CD4-positive, alpha-beta memory T cell (primary cell): Measurements from ENCODE around the gene LEMD1. TPM values are rescaled to one million over a fixed set of nuclear protein-coding genes. Genes with fewer than 3 reads are reported as not detected.
A peak's percentile ranks its signal among the peaks of the same experiment; 100 is the strongest.

ENCODE experiments used
- CTCF ChIA-PET: fragments of 350-600 bp; sonication (Branson Sonifier 250); formaldehyde crosslinking; loops from one replicate; lab custom pipeline; 2021; ENCODE audit warnings: inconsistent platforms; ENCODE audit not compliant: partially characterized antibody; lab: Charles Lee
- POLR2A ChIA-PET: fragments of 350-600 bp; sonication (Branson Sonifier 250); formaldehyde crosslinking; loops from one replicate; lab custom pipeline; 2021; ENCODE audit not compliant: partially characterized antibody; lab: Charles Lee
- DNase-seq, 5 donors: peaks; one replicate each; pipeline versions ENCODE4 v3.0.0 to v3.0.0-alpha.2; 2020 to 2022; ENCODE audit warnings: mixed read lengths in 1 of 5
- H3K27ac ChIP-seq: one replicate; pipeline ENCODE4 v1.7.0; 2013; ENCODE audit warnings: low read depth, low read length
- H3K27me3 ChIP-seq: 2 replicates; pipeline ENCODE4 v1.7.0; 2013; ENCODE audit warnings: mild to moderate bottlenecking, low read length, moderate library complexity; ENCODE audit not compliant: insufficient read depth
- H3K36me3 ChIP-seq: 2 replicates; pipeline ENCODE4 v1.7.0; 2013; ENCODE audit warnings: mild to moderate bottlenecking, low read length, moderate library complexity; ENCODE audit not compliant: insufficient read depth
- H3K4me1 ChIP-seq: 2 replicates; pipeline ENCODE4 v1.7.0; 2013; ENCODE audit warnings: mild to moderate bottlenecking, low read length, moderate library complexity; ENCODE audit not compliant: insufficient read depth
- H3K4me3 ChIP-seq, 2 donors: one replicate each; pipeline ENCODE4 v1.7.0; 2013; ENCODE audit warnings: low read length in 2 of 2, mild to moderate bottlenecking in 1 of 2
- H3K9me3 ChIP-seq, 2 donors: one replicate each; pipeline ENCODE4 v1.7.0; 2013; ENCODE audit warnings: low read length in 2 of 2, control low read depth in 1 of 2; ENCODE audit not compliant: control insufficient read depth in 1 of 2
- H3K27ac Mint-ChIP-seq, 7 donors: one replicate each; pipeline ENCODE4 v1.8.0; 2020 to 2021; ENCODE audit warnings: mixed read lengths in 7 of 7, mild to moderate bottlenecking in 6 of 7, inconsistent platforms in 3 of 7, moderate library complexity in 3 of 7
- H3K27me3 Mint-ChIP-seq, 2 donors: one replicate each; pipeline ENCODE4 v1.8.0; 2020 to 2021; ENCODE audit warnings: mixed read lengths in 2 of 2
- H3K36me3 Mint-ChIP-seq, 2 donors: one replicate each; pipeline ENCODE4 v1.8.0; 2020 to 2021; ENCODE audit warnings: mixed read lengths in 2 of 2, inconsistent platforms in 1 of 2, mild to moderate bottlenecking in 1 of 2
- H3K4me1 Mint-ChIP-seq, 4 donors: one replicate each; pipeline ENCODE4 v1.8.0; 2020 to 2021; ENCODE audit warnings: mixed read lengths in 4 of 4, mild to moderate bottlenecking in 1 of 4
- H3K4me3 Mint-ChIP-seq, 8 donors: one replicate each; pipeline ENCODE4 v1.8.0; 2020 to 2021; ENCODE audit warnings: mixed read lengths in 8 of 8, mild to moderate bottlenecking in 7 of 8, moderate library complexity in 6 of 8, inconsistent platforms in 3 of 8
- H3K9me3 Mint-ChIP-seq, 8 donors: one replicate each; pipeline ENCODE4 v1.8.0; 2020 to 2021; ENCODE audit warnings: mixed read lengths in 8 of 8, mild to moderate bottlenecking in 5 of 8, inconsistent platforms in 3 of 8, moderate library complexity in 1 of 8
- intact Hi-C: fragments of 100-400 bp; cut with micrococcal nuclease; formaldehyde crosslinking; loops from one replicate; pipeline ENCODE4 v1.15.1; 2023
- polyA plus RNA-seq, 2 donors: library from polyadenylated mRNA; unstranded; fragments of 300-500 nt; fragmentation: Illumina TruSeq; gene quantifications; one replicate each; pipeline ENCODE4 v1.2.3, GENCODE V29; 2021
- total RNA-seq, 2 experiments: library from RNA; stranded (reverse); gene quantifications; one replicate each; pipeline ENCODE4 v1.2.3, GENCODE V29; 2021

The LEMD1 gene
- total and polyA plus RNA-seq, 4 experiments from 2014 or later: 1.3 TPM; not detected in 3

DNA sequence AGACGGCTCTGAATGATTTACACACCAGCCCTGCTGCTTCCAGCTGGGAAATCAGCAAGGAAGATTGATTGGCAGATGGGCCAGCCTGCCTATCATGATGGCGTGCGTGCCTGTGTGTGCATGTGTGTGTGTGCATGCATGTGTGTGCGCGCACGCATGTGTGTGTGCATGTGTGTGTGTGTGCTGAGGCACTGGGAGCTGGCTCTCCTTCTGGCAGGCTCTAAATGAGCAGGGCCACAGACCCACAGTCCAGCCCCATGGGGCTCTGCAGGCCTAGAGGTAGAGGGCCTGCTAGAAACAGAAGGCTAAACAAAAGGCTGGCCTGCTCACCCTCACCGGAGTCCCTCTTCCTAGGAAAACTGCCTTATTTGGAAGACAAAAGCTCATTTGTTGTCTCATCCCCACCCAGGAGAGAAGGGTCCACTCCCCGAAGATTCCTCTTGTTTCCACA lies 71.1 kb downstream of the LEMD1 start:
- intact Hi-C loops: no loop called here
- Histone ChIP-seq H3K27ac (no peak overlapping the region), H3K36me3 (no peaks in the 10 kb centered on the region), H3K9me3 (no peaks in the 10 kb centered on the region), H3K4me1 (no peaks in the 10 kb centered on the region), H3K27me3 (no peaks in the 10 kb centered on the region), H3K4me3 (no peak overlapping the region)
- CTCF ChIA-PET: interaction anchor here (0.7 to 4.9 kb wide), 10 partner anchors 8 to 307 kb away, joined by 3 to 96 read pairs (median 3); no protein-coding TSS in a partner anchor
- Mint-ChIP-seq H3K4me1 (no peaks in the 10 kb centered on the region), H3K27ac (no peak overlapping the region), H3K36me3 (no peaks in the 10 kb centered on the region), H3K9me3 (no peaks in the 10 kb centered on the region), H3K27me3 (peaks cover 7 to 28% of the 10 kb centered on the region in 2 donors), H3K4me3 (no peak overlapping the region)
- POLR2A ChIA-PET: no interaction called here
- DNase-seq: no peak

DNA sequence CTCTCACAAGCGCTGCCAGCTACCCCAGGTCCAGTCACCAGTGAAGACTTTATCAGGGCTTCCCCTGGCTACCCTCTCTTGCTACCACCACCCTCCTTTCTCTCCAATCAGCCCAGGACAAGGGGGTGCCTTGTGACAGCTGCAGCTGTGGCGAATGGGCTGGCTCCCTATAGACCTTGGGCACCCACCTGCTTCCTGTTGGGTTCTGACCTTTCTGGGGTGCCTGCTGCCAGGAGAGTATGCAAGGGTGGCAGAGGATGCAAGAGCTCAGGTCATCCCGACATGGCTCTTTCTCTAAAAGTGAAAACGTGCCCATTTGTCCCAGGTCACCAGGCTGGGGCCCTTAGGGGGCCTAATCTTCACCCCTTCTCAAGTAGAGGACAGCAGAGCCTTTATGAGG lies 71.7 kb downstream of the LEMD1 start:
- no peaks in the 10 kb centered on the region for H3K4me1 ChIP-seq
- no peaks in the 10 kb centered on the region for H3K36me3 ChIP-seq
- Mint-ChIP-seq H3K4me1 (no peaks in the 10 kb centered on the region), H3K36me3 (no peaks in the 10 kb centered on the region), H3K9me3 (no peaks in the 10 kb centered on the region), H3K27ac (no peak overlapping the region), H3K27me3 (peaks cover 10 to 34% of the 10 kb centered on the region in 2 donors), H3K4me3 (no peak overlapping the region)
- no peak overlapping the region for H3K27ac ChIP-seq
- no peak overlapping the region for H3K4me3 ChIP-seq
- H3K9me3 ChIP-seq: no peaks in the 10 kb centered on the region
- no peak for DNase-seq
- POLR2A ChIA-PET: no interaction called here
- CTCF ChIA-PET: interaction anchor here (0.7 to 4.9 kb wide), 7 partner anchors 11 to 308 kb away, joined by 3 to 96 read pairs (median 12); no protein-coding TSS in a partner anchor
- H3K27me3 ChIP-seq: peaks cover 3% of the 10 kb centered on the region
- intact Hi-C loops: no loop called here

DNA sequence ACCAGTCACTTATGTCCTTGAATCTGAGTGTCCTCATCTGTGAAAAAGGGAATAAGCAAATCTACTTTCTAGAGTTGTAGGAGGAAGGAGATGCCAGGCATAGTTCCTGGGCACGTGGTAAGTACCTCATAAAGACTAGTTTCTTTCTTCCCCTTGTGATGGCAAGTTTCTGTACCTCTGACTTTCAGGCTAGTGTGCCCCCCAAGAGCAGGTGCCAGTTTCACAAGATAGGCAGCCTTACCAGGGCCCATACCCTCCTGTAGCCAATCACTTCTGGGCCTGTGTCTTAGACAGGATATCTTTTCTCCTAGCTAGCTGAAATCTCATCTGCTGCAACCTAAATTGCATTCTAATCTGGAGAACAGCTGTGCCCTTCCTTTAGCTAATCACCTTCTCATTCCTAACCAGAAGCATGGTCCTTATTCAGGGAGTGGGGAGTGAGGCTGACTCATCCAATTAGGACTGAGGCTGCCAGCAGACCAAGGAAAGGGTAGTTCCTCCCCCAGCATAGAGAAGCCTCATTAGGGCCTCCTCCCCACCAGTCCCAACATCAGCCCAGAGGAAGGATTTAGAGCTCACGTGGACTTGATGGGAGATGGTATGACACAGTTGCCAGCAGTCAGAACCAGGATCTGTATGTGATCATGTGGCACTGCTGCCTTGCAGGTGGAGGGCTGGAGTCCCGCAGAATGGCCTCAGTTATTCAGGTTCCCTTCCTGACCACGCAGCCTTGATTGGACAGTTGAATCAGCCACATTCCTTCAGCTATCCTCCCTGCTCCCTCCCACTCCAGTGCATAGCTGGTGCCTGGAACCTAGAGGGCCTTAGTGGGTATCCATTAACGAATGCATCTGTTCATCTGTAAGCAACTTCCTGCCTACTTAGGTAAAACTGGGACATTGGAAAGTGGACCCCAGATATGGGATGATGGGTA lies 73.0 kb downstream of the LEMD1 start:
- peaks cover 7 to 9% (median 8%) of the 10 kb centered on the region in 4 donors for H3K4me1 Mint-ChIP-seq
- no peaks in the 10 kb centered on the region for H3K36me3 Mint-ChIP-seq
- no peaks in the 10 kb centered on the region for H3K9me3 Mint-ChIP-seq
- H3K4me3 Mint-ChIP-seq: no peak overlapping the region
- H3K4me1 ChIP-seq: peaks cover 7% of the 10 kb centered on the region
- no peak for DNase-seq
- H3K36me3 ChIP-seq: no peaks in the 10 kb centered on the region
- no peak overlapping the region for H3K27ac ChIP-seq
- ChIA-PET CTCF (interaction anchor here (0.8 to 3.8 kb wide), 5 partner anchors 13 to 181 kb away, joined by 3 to 24 read pairs (median 13); no protein-coding TSS in a partner anchor), POLR2A (no interaction called here)
- H3K4me3 ChIP-seq: no peak overlapping the region
- H3K27me3 ChIP-seq: peaks cover 14% of the 10 kb centered on the region
- H3K9me3 ChIP-seq: no peaks in the 10 kb centered on the region
- intact Hi-C loops: no loop called here
- H3K27me3 Mint-ChIP-seq: peaks cover 19 to 40% of the 10 kb centered on the region in 2 donors
- H3K27ac Mint-ChIP-seq: no peak overlapping the region

DNA sequence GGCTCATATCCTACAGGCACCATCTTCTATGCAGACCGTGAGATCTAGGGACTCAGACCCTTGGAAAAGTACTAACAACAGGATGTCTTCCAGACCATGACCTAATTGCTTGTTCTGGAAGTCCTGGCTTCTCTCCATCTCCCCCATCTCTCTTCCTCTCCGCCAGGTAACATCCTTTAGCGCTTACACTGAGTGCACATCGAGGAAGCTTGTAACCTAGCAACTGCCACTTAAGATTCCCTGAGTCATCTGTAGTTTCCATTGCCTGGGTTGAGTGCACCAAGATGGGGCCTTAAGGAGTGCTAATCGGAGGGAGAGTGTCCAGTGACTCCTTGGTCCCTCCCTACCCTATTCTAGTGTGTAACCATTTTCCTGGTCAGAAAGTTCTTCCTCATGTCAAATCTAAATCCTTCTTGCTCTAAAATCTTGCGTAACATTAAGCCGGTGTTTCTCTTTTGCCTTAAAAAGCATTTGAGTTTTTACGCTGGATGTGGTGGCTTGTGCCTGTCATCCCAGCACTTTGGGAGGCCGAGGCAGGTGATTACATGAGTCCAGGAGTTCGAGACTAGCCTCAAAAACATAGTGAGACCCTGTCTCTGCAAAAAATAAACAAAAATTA lies 74.8 kb downstream of the LEMD1 start:
- no peak overlapping the region for H3K4me3 Mint-ChIP-seq
- Histone ChIP-seq H3K27ac (no peak overlapping the region), H3K36me3 (no peaks in the 10 kb centered on the region), H3K4me1 (peaks cover 13% of the 10 kb centered on the region), H3K4me3 (no peak overlapping the region), H3K27me3 (peaks cover 14% of the 10 kb centered on the region), H3K9me3 (no peaks in the 10 kb centered on the region)
- no peaks in the 10 kb centered on the region for H3K36me3 Mint-ChIP-seq
- H3K4me1 Mint-ChIP-seq: peaks cover 8 to 16% (median 11%) of the 10 kb centered on the region in 4 donors
- intact Hi-C loops: no loop called here
- no peaks in the 10 kb centered on the region for H3K9me3 Mint-ChIP-seq
- ChIA-PET CTCF (interaction anchor here (1.6 kb wide), 1 partner anchor 177 kb away, joined by 7 read pairs; no protein-coding TSS in a partner anchor), POLR2A (no interaction called here)
- peaks cover 26 to 44% of the 10 kb centered on the region in 2 donors for H3K27me3 Mint-ChIP-seq
- no peak for DNase-seq
- H3K27ac Mint-ChIP-seq: no peak overlapping the region

DNA sequence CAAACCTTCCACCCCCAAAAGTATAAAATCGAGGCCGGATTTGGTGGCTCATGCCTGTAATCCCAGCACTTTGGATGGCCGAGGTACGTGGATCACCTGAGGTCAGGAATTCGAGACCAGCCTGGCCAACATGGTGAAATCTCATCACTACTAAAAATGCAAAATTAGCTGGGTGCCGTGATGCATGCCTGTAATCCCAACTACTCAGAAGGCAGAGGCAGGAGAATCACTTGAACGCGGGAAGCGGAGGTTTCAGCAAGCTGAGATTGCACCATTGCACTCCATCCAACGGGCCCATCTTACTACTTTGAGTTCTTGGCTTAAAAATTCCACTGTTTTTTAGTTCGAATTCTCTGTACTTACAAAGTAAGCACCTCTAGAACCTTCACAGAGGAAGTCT lies 76.1 kb downstream of the LEMD1 start:
- Mint-ChIP-seq H3K4me3 (no peak overlapping the region), H3K36me3 (no peaks in the 10 kb centered on the region), H3K27me3 (peaks cover 26 to 47% of the 10 kb centered on the region in 2 donors), H3K27ac (no peak overlapping the region), H3K9me3 (no peaks in the 10 kb centered on the region), H3K4me1 (peaks cover 8 to 18% (median 11%) of the 10 kb centered on the region in 4 donors)
- Histone ChIP-seq H3K4me1 (peaks cover 13% of the 10 kb centered on the region), H3K27me3 (peaks cover 14% of the 10 kb centered on the region), H3K27ac (no peak overlapping the region), H3K4me3 (no peak overlapping the region), H3K9me3 (no peaks in the 10 kb centered on the region), H3K36me3 (no peaks in the 10 kb centered on the region)
- intact Hi-C loops: no loop called here
- DNase-seq: no peak
- ChIA-PET CTCF (interaction anchor here (0.6 to 1.6 kb wide), 3 partner anchors 8 to 178 kb away, joined by 3 to 7 read pairs (median 4); no protein-coding TSS in a partner anchor), POLR2A (no interaction called here)

DNA sequence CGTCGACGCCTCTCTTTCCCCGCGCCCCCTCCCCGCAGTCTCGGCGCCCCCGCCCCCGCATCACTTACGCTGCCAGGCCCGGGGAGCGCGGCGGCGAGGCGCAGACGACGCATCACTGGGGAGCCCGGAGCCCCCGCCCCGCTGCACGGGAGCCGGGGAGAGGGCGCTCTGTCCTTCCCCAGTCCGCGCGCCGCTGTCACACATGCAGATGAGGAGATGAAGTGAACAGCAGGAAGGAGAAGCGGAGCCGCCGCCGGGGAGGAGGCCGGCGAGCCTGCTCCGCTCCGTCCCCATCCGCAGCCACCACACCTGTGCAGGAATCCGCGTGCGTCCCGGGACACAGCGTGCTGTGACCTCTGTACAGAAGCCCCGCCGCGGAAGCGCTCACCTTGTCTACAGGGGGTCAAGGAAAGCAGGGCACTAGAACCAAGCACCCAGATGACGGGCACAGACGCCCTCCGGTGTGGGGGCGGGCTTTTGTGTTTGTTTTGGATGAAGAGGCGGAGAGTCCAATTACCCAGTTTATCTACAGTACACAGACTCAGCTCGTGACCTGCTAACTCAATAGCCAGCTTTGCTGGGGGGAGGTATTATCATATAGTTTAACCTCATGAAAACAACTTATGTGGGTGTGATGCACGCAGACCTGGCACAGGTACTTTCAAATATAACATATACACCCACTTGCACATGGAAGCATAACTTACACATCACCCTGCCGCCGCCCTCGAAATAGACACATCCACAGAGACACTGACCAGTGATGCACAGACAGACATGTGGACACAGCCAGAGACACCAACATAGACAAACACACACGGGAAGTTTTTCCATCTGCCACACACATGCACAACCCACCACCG lies 77.6 kb downstream of the LEMD1 start:
- Histone ChIP-seq H3K27me3 (peaks cover 14% of the 10 kb centered on the region), H3K27ac (no peak overlapping the region), H3K9me3 (no peaks in the 10 kb centered on the region), H3K4me3 (peak overlapping the region in 1 of 2 donors; percentile 49), H3K4me1 (peaks cover 13% of the 10 kb centered on the region), H3K36me3 (no peaks in the 10 kb centered on the region)
- POLR2A ChIA-PET: no interaction called here
- Mint-ChIP-seq H3K9me3 (no peaks in the 10 kb centered on the region), H3K4me1 (peaks cover 8 to 18% (median 11%) of the 10 kb centered on the region in 4 donors), H3K27ac (peak overlapping the region in 1 of 7 donors; percentile 23), H3K36me3 (no peaks in the 10 kb centered on the region), H3K27me3 (peaks cover 27 to 47% of the 10 kb centered on the region in 2 donors), H3K4me3 (peak overlapping the region; percentile 69 to 85 (median 72))
- peak; percentile 38 to 52 (median 41) for DNase-seq
- CTCF ChIA-PET: interaction anchor here (0.9 kb wide), 2 partner anchors 9 to 180 kb away, joined by 3 to 6 read pairs; no protein-coding TSS in a partner anchor
- intact Hi-C loops: no loop called here
